UCSD-AML1 (cell line): ENCODE results near the gene CSNK1A1.
"Not testable (repeated sequence)": the region's sequence is repeated elsewhere in the genome, so short reads cannot be mapped to it uniquely, and the experiment has no call there.

Source experiments
- DNase-seq: peaks from one replicate; lab custom pipeline; 2025; ENCODE audit not compliant: unreplicated experiment; lab: John Stamatoyannopoulos, UW

The CSNK1A1 gene

DNA sequence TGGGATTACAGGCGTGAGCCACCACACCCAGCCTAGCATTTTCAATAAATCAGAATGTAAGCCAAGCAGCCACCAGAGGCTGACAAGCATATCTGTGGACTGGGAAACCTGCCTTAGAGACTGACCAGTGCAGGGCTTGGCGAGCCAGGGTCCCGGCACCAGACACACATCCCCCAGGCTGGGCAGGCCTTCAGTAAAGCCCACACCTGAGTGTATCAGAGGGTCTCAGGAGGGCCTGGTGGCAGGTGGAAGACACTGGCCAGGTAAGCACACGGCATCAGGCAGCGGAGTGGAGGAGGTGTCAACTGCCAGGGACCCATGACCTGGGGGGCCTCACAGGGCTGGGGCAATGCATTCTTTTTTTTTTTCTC, 93.9 kb downstream of the CSNK1A1 start:
- DNase-seq = no peak

DNA sequence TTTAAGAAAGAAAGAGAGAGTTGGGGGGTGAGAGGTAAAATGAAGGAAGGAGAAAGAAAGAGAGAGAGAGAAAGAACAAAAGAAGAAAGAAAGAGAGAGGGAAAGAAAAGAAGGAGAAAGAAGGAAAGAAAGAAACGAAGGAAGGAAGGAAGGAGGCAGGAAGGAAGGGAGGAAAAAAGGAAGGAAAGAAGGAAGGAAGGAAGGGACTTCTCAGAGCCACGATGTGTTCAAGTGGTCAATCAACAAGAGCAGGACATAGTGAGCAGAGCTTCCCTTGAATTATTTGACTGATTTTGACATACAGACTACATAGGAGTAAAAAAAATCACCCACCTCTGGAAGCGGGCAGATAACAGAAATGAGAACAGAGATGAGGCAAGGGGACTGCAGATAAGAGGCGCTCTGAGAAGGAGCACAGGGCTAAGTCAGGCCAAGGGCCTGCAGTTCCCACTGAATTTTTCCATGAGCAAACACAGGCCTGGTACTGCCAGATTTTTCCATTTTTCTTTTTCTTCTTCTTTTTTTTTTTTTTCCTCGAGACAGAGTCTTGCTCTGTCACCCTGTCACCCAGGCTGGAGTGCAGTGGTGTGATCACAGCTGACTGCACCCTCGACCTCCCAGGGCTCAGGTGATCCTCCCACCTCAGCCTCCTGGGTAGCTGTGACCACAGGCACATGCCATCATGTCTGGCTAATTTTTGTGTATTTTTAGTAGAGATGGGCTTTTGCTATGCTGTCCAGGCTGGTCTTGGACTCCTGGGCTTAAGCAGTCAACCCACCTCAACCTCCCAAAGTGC, 94.4 kb downstream of the CSNK1A1 start:
- peak; percentile 25 for DNase-seq

DNA sequence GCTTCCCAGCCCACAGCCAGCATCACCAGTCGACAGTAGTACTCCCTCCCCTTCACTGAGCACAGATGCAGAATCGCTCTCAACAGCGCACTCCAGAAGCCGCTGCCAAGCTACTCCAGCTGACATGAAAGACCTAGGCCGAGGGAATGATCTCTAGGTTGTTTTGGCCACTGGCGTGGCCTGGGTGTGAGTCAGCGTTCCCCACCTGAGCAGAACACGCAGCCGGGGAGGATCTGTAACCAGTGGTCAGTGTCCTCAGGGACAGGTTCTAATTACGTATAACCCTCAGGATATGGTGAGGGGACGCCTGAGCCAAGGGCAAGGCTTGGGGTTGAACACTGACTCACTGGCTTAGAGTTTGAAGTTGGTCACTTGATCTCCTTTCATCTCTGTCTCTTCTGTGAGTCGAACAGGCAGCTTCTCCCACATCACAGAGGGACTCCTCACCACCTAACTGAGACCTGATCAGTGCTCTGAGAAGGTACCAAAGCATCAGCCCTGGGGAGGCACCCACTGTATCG, 95.3 kb downstream of the CSNK1A1 start:
- no peak for DNase-seq

DNA sequence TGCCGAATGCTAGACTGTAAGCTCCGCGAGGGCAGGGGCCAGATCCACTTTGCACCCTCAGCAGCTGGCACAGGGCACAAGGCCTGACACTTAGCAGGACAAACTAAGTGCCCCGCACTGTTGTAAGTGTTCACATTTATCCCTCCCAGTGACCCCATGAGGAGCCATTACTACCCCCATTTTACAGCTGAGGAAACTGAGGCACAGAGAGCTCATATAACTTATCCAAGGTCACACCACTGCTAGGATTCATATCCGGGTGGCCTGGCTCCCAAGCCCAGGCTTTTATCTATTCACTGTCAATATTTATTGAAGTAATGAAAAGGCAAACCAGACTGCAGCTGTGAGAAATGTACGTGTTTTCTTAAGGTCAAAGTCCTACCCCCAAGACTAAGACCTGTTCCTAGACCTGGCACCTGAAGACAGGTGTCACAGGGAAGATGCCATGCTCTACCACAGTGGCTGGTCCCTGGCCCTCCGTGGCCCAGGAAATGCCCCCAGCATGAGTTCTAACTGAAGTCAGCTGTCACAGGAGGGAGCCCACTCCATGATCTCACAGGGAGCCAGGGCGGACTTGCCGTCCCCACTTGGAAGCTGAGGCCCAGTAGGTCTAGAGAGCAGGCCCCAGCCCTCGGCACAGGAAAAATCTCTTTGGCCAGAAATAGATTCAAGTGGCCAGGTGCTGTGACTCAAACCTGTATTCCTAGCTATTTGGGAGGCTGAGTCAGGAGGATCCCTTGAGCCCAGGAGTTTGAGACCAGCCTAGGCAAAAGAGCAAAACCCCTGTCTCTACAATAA, 97.4 kb downstream of the CSNK1A1 start:
- no peak for DNase-seq

DNA sequence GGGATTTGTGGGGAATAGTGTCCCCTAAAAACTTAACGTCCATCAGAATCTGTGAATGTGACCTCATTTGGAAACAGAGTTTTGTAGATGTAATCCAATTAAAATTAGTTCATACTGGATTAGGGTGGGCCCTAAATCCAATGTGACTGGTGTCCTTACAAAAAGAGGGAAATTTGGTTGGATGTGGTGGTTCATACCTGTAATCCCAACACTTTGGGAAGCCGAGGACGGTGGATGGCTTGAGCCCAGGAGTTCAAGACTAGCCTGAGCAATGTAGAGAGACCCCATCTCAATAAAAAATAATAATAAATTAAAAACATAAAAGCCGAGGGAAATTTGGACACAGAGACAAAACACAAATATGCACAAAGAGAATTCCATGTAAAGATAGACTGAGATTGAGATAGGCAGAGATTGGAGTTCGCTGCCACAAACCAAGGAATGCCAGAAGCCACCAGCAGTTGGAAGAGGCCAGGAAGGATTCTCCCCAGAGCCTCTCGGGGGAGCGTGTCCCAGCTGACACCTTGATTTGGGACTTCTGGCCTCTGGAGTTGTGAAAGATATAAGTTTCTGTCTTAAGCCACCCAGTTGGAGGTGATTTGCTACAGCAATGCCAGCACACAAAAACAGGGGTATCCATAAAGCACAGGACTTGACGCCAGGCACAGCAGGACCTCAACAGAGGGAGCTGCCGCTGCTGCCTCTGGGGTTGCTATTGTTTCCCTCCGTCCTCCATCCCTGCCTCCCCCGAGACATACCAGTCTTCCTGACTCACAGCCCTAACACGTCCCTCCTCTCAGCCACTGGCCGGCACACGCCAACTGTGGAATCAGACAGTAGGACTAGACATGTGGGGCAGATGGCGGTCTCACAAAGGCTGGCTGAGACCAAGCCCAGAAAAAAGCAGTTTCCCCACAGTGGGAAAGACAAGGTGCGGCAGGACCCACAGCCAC, 98.3 kb downstream of the CSNK1A1 start:
- DNase-seq = no peak

DNA sequence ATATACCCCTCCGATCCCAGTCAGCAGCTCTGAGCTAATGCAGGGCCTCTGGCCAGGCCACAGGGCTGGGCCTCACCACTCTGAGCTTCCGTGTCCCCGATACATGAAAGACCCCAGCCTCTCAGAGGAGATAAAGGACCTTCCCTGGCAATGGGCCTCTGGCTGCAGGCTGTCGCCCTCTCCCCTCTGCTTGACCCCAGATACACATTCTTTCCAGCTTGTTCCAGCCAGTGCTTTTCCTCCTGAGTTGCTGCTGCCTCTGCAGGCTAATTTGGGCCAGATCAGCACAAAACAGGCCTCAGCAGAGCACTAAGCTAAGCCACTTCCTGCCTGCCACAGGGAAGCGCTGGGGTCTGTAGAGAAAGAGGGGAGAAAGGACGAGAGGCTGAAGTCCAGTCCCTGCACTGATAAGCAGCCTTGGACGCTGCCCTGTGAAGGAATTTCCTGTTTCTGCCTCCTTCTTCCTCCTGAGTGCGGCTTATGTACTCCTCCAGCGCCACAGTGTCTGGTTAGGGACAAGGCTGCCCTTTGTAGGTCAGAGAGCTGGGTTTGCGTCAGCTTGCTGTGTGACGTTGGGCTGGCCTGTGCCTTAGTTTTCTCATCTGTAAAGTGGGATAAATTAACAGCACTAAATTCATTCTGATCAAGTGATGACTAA, 99.1 kb downstream of the CSNK1A1 start:
- DNase-seq = peak; percentile 78

DNA sequence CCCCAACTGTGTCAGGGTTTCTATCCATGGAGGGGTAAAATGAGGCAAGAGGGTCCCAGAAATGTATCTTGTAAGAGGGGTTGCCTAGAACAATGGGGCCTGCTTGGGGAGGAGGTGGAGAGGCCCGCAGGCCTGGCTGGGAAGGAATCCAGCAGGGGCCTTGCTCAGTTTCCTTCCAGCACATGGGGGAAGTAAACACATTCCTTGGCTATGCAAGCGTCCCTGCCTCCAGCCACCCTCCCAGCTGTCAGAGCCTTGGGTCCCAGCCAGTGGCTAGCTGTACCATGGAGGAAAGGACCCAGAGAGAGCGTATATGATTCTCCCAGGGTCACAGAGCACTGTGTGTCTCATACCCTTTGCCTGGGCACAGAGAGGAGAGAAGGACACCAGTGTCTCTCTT, 101.0 kb downstream of the CSNK1A1 start:
- no peak for DNase-seq

DNA sequence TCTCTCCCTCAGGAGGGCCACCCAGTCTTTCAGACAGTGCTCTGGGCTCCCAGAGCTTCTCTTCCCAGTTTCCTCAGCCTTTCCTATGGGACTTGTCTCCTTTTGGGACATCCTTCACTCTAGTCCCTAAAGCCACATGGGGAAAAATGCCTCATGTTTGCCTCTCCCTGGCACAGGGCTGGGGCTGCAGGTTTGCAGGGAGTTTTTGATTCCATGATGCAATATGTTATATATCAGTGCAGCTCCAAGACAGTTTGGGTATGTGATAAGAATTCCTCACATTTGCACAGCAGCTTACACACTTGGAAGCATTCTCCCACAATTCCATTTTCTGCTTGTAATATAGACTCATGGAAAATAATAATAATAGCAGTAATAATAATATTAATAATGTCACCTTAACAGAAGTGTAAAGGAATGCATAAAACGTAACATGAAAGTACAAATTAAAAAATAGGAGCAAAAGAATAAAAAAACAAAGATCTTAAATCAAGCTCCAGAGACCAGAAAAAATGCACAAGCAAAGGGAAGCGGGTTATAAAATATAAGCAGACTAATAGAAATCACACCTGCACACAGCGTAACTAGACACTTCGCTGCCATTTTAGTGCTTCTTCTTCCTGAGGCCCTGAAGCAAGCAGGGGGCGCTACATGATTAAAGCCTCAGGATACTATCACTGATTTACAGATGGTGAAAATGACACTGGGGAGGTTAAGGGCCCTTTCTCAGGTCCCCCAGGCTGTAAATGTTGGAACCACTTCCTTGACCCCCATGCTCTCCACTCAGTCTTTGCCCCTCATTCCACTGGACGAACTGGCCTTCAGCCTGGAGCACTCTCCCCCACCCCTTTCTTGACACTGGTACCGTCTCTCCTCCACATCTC, 102.2 kb downstream of the CSNK1A1 start:
- peak; percentile 24 for DNase-seq

DNA sequence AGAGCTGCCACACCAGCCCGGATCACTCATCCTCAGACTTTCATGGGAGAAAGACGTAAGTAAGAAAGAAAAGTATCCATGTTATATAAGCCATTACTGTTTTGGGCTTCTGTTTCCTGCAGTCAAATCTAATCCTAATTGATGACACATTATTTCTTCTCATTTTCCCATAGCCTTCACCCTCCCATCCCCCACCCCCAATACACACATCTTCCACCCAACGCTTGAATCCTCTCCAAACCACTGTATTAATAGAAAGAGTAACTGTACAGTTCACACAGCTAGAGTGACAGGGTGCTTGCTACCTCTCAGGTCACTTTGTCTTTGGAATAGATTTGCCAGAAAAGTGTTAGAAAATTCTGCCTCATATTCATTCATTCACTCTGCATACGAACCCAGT, 102.8 kb downstream of the CSNK1A1 start:
- DNase-seq = no peak

DNA sequence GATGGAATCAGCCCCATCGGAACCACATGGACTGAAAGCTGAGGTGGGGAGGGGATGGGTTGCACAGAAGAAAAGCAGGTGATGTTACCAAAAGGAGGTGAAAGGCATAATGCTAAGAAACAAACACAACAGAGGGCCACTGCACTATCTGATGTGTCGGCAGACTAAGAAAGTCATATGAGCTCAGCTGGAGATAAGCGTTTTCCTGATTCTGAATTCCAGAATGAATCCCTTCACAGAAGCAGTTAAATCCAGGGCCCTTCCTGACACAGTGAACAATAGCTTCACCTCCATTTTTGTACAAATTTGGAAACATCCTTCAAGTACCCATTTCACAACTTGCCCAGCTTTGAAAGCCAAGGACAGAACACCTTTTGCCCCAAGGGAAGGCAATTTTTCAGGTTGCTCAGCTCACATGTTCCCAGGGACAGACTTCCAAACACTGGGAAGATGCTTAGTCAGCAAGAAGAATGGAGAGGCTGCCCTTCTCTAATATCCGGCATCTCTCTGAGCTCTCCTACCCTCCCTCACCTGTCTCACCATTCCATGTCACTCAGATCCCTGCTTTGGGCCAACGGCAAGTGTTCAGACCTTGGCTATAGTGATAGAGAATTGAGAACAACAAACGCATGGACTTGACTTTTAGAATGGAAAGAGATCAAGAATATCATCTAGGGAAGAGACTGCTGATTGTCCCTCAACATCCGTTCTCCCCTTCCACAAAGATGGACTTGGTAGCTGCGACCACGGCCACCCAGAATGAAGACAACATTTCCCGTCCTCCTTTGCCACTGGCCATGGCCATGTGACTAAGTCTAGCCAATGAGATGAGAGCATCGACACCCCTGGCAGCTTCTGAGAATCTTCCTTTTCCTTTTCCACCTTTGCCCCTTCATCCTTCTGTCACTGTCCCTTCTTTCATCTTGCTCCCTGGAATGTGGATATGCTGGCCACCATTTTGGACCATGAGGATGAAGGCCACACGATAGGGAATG, 103.6 kb downstream of the CSNK1A1 start:
- no peak for DNase-seq

DNA sequence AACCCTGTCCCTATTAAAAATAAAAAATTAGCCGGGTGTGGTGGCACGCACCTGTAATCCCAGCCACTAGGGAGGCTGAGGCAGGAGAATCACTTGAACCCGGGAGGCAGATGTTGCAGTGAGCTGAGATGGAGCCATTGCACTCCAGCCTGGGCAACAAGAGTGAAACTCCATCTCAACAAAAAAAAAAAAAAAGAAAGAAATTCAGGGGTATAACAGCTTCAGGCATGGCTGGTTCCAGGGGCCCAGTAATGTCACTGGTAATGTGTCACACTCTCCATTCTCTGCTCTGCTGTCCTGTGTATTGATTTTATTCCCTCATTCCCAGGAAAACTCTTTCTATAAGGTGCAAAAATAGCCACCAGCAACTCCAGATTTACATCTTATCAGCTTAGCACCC, 104.4 kb downstream of the CSNK1A1 start:
- DNase-seq = not testable (repeated sequence)

DNA sequence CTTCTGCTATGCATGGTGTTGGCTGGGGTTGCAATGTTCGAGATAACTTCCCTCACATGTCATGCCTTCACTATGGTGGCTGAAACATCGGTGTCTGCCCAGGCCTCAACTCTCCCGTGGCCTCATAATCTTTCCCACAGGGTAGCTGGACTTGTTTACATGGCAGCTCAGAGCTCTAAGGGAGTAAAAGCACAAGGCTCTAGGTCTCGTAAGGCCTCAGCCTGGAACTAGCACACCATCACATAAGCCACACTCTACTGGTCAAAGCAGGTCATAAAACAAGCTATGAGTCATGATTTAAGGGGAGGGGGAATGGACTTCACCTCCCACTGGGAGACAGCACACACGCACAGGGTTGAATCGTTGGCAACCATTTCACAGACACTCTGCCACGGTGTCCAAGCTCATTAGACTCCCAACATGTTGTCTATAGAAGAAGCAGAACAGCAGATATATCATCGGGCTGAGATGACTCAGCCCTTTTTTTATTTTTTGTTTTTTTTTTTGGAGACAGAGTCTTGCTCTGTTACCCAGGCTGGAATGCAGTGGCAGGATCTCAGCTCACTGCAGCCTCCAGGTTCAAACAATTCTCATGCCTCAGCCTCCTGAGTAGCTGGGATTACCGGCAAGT, 105.4 kb downstream of the CSNK1A1 start:
- DNase-seq = no peak

DNA sequence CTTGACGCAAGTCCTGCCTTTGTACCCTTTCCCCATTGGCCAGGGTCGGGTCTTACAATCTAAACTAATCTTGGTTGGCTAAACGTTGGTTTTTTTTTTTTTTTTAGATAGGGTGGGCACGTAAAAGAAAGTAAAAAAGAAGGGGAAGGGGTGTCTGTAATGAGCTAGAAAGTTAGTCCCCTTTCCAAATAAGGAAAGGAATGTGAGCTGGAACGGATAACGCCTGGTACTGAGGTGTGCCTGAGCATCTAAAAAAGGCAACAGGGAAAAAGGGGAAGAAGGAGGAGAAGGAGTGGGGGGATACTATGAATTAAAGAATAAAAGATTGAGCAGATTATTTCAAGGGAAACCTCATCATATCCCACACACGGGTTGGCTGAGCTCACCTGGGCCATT, 105.9 kb downstream of the CSNK1A1 start:
- DNase-seq = no peak

DNA sequence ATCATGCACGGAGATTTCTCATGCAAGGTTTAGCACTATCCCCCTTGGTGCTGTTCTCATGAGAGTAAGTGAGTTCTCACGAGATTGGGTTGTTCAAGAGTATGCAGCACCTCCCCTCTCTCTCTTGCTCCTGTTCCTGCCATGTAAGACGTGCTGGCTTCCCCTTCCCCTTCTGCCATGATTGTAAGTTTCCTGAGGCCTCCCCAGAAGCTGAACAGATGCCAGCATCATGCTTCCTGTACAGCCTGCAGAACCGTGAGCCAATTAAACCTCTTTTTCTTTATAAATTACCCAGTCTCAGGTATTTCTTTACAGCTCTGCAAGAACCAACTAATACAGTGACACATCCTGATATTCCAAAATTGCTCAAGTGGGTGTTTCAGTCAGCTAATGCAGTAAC, 106.8 kb downstream of the CSNK1A1 start:
- not testable (repeated sequence) for DNase-seq

DNA sequence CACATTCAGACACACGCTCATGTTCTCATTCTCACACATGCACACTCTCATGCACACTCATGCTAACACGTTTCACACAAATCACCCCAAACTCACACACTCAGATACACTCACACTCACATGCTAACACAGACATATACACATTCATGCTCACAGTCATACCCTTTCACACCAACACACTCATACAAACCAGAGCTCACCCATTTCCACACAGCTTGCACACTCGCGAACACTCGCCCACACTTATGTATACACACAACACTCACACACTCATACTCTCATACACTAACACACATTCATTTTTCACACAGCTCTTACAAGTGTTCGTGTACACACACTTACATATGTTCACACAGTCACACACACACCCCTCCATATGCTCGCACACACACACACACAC, 108.0 kb downstream of the CSNK1A1 start:
- no peak for DNase-seq

DNA sequence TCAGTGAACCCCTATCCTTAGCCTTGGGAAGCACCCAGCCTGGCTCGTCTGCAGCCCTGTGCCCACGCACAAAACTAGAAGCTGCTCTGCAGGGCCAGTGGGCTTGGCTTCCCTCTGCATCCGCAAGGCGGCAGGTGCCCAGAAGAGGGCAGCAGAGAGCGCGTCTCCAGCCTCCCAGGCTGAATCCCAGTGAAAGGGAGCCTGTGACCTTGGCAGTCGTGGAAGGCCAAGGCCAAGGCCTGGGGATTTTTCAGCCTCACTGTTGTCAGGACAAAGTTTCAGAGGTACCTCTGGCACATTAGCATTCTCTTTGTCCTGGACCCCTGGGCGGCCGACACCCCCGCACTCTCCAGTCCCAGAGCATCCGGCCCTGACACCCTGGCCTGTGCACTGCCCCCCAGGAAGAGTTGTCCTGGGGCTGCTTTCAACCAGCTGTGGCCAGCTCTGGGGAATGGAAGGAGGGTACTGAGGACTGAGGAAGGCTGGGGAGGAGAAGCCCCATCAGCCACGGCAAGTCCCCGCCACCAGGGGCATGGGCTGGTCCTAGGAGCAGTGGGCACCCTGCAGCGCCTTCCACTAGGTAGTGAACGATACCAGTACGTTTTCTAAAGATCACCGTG, 108.6 kb downstream of the CSNK1A1 start:
- peak; percentile 81 for DNase-seq
